Progenitor cell of endocrine pancreas (in vitro differentiated cells): ENCODE results near the gene MB. TPM values are rescaled to one million over a fixed set of nuclear protein-coding genes. Genes with fewer than 3 reads are reported as not detected.

ENCODE experiments used
- DNase-seq: peaks from one replicate; pipeline ENCODE4 v3.0.0; 2021; ENCODE audit warnings: low spot score; ENCODE audit not compliant: unreplicated experiment
- H3K27ac Mint-ChIP-seq: 2 replicates; pipeline ENCODE4 v1.8.0; 2021; ENCODE audit warnings: mild to moderate bottlenecking, moderate library complexity, mixed read lengths
- H3K27me3 Mint-ChIP-seq: 2 replicates; pipeline ENCODE4 v1.8.0; 2021; ENCODE audit warnings: mixed read lengths
- H3K36me3 Mint-ChIP-seq: 2 replicates; pipeline ENCODE4 v1.8.0; 2022; ENCODE audit warnings: mixed read lengths; ENCODE audit not compliant: insufficient read depth
- H3K4me1 Mint-ChIP-seq: 2 replicates; pipeline ENCODE4 v1.8.0; 2021; ENCODE audit warnings: low read depth, mixed read lengths
- H3K4me3 Mint-ChIP-seq: 2 replicates; pipeline ENCODE4 v1.8.0; 2021; ENCODE audit warnings: low read depth, mild to moderate bottlenecking, moderate library complexity, mixed read lengths
- H3K9me3 Mint-ChIP-seq: 2 replicates; pipeline ENCODE4 v1.8.0; 2021; ENCODE audit warnings: low read depth, mixed read lengths
- total RNA-seq: library from RNA; stranded (reverse); gene quantifications from 2 replicates; pipeline ENCODE4 v1.2.1, GENCODE V29; 2021
- TF ChIP-seq, protein P1 (sequence below): fragments of 200-600 bp; sonication (generic); IDR thresholded peaks from one replicate; pipeline ENCODE4 v1.5.0; 2021; ENCODE audit warnings: antibody characterized with exemption, mild to moderate bottlenecking; ENCODE audit not compliant: unreplicated experiment

The MB gene
- total RNA-seq, 1 donor from 2014 or later, result not detected

DNA sequence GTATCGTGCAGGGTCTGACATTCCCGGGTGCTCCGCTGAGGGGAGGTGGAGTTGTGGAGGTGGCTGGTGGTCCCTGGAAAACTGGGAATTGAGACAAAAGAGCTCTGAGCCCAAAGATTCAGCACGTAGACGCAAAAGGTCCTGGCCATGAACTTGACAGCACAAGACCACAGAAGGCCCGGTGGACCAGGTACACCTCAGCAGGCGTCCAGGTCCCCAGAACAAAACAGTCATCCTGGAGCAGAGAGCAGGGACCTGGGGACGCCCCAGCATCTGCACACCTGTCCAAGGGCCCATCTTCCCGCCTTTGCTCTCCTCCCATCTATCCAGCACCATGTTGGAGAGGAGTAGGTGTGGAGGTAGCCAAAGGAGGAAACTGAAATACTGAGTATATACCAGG lies 13.8 kb upstream of the MB start:
- H3K27ac Mint-ChIP-seq, result no peak overlapping the region
- H3K27me3 Mint-ChIP-seq, result peaks cover 13% of the 10 kb centered on the region
- TF ChIP-seq, protein P1, sequence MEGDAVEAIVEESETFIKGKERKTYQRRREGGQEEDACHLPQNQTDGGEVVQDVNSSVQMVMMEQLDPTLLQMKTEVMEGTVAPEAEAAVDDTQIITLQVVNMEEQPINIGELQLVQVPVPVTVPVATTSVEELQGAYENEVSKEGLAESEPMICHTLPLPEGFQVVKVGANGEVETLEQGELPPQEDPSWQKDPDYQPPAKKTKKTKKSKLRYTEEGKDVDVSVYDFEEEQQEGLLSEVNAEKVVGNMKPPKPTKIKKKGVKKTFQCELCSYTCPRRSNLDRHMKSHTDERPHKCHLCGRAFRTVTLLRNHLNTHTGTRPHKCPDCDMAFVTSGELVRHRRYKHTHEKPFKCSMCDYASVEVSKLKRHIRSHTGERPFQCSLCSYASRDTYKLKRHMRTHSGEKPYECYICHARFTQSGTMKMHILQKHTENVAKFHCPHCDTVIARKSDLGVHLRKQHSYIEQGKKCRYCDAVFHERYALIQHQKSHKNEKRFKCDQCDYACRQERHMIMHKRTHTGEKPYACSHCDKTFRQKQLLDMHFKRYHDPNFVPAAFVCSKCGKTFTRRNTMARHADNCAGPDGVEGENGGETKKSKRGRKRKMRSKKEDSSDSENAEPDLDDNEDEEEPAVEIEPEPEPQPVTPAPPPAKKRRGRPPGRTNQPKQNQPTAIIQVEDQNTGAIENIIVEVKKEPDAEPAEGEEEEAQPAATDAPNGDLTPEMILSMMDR, result no peak
- H3K4me3 Mint-ChIP-seq, result no peak overlapping the region
- H3K36me3 Mint-ChIP-seq, result no peaks in the 10 kb centered on the region
- no peaks in the 10 kb centered on the region for H3K9me3 Mint-ChIP-seq
- no peak for DNase-seq
- H3K4me1 Mint-ChIP-seq, result peaks cover 5% of the 10 kb centered on the region

DNA sequence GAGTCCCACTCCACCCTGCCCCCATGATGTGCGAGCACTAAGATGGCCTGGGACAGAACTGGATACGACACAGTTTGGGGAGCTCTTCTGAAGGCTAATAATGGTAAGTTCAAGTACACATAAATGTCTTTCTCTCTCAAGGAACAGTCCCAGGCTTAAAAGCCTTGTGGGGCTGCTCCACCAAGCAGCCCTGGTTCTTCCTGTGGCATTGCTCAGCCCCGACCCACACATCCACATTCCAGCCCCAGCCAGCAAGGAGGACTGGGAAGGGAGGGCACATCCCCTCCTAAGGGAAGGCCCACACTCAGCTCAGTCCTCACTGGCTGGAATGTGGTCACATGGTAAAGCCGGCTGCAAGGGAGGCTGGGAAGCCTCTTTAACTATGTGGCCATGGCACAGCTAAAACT lies 13.3 kb upstream of the MB start:
- Mint-ChIP-seq H3K9me3 (no peaks in the 10 kb centered on the region), H3K36me3 (no peaks in the 10 kb centered on the region), H3K4me3 (no peak overlapping the region), H3K27ac (no peak overlapping the region), H3K4me1 (peaks cover 5% of the 10 kb centered on the region), H3K27me3 (peaks cover 15% of the 10 kb centered on the region)
- no peak for DNase-seq
- TF ChIP-seq, protein P1, result no peak

DNA sequence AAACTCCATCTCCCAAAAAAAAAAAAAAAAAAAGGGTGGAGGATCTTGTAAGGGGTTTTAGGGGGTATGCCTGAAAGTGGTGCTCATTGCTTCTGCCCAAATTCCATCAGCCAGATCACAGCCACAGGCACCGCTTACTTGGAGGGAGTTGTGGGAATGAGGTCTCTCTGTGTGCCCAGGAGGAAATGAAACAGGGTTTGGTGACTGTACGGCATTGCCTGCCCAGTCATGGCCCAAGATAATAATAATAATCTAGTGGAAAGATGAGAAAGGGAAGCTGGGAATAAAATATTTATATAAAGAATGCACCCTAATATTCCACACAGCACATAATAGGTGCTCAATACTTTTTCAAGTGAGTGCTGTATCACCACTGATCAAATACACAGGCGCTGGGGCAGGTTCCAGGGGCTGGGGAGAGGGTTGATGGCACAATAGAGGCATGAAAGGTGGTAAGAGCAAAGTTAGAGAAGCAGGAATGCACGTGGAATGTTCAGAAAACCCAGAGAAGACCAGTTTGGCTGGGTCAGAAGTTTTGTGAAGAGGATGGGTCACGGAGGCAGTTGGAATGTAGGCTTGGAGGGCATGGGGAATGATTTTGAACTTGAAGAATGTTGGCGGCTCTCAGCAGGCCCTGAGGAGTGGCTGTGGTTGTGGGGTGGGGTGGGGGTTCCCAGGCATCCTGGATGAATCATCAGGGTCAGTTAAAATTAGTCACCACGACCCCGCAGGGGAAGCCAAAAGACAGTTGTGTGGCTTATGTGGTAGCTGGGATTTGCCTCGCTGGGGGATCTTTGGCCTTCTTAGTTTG lies 12.5 kb upstream of the MB start:
- peaks cover 5% of the 10 kb centered on the region for H3K4me1 Mint-ChIP-seq
- peaks cover 17% of the 10 kb centered on the region for H3K27me3 Mint-ChIP-seq
- no peak overlapping the region for H3K4me3 Mint-ChIP-seq
- TF ChIP-seq, protein P1, result no peak
- peak overlapping the region; percentile 85 for H3K27ac Mint-ChIP-seq
- no peaks in the 10 kb centered on the region for H3K9me3 Mint-ChIP-seq
- H3K36me3 Mint-ChIP-seq, result no peaks in the 10 kb centered on the region
- DNase-seq, result no peak

DNA sequence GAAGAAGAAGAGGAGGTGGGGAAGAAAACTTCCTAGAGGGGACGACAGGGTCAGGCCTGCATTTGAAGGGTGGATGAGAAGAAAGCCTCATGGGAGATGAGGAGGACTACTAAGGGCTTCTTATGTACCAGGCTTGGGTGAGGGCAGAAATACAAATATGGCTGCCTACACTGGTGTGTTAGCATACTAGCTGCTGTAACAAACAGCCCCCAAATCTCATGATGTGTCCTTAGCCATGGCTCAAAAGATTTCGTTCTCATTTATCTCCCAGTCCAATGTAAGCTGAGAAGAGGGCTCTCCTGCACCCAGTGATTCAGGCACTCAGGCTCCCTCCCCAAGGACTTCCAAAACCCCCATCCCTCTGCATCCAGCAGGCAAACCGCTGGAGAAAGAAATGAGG lies 11.6 kb upstream of the MB start:
- Mint-ChIP-seq H3K27ac (no peak overlapping the region), H3K27me3 (peaks cover 17% of the 10 kb centered on the region), H3K36me3 (no peaks in the 10 kb centered on the region), H3K4me1 (peaks cover 5% of the 10 kb centered on the region), H3K9me3 (no peaks in the 10 kb centered on the region), H3K4me3 (no peak overlapping the region)
- TF ChIP-seq, protein P1, result no peak
- DNase-seq, result no peak

DNA sequence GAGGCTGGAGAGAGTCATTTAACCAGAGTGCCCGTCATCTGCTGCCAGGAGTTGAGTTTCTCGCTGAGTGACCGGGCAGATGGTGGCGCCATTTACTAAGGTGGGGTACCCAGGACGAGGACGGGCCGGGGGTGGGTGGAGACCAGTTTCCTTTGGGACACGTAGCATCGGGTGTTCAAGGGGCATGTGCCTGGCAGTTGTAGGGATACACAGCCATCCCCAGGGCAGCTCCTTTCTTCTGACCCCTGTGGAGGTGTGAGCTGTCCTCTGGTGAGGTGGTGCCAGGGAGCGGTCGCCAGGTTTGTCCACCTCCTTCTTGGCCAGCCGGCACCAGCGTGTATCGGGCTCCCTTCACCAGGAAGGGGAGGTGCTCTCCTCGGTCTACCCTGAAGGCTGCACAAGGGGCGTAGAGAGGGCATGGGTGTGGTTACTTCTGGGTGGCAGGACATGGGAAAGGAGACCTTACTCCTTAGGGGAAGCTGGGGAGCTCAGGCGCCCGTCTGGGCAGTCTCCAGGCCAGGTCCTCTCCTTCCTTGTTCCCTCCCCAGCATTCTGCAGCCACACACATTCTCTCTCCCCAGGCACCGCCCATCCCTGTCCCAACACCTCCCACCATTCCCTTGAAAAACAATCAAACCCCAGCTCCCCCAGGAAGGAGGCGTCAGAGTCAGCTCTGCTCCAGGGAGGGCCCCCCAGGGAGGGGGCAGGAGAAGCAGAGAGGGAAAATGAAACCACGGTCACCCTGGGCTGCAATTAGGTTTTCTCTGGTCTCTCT lies 10.3 kb upstream of the MB start:
- DNase-seq, result peak; percentile 19
- H3K27ac Mint-ChIP-seq, result peak overlapping the region; percentile 76
- TF ChIP-seq, protein P1, result peak; percentile 31
- H3K9me3 Mint-ChIP-seq, result no peaks in the 10 kb centered on the region
- H3K4me3 Mint-ChIP-seq, result peak overlapping the region; percentile 76
- peaks cover 7% of the 10 kb centered on the region for H3K4me1 Mint-ChIP-seq
- peaks cover 17% of the 10 kb centered on the region for H3K27me3 Mint-ChIP-seq
- no peaks in the 10 kb centered on the region for H3K36me3 Mint-ChIP-seq
